PC-9 (cell line): ENCODE results near the gene ATP8A1. TPM values are rescaled to one million over a fixed set of nuclear protein-coding genes. Genes with fewer than 3 reads are reported as not detected.

ENCODE experiments used
- BruUV-seq: library from RNA; stranded (reverse); fragments of 400-500 nt; replicated peaks from 2 replicates; lab custom pipeline; 2021; lab: Mats Ljungman, UMichigan
- CTCF ChIA-PET: fragments of 300-600 bp; sonication (Branson Sonifier 250); formaldehyde crosslinking; loops from one replicate; lab custom pipeline; 2022; ENCODE audit warnings: antibody characterized with exemption; lab: Charles Lee
- POLR2A ChIA-PET: fragments of 300-600 bp; sonication (Branson Sonifier 250); formaldehyde crosslinking; loops from one replicate; lab custom pipeline; 2022; ENCODE audit warnings: antibody characterized with exemption; ENCODE audit not compliant: unreplicated experiment; lab: Charles Lee
- DNase-seq, 2 experiments: peaks; one replicate each; pipeline versions ENCODE4 v3.0.0 to v3.0.0-alpha.2; 2015 to 2022; ENCODE audit warnings: mixed read lengths in 1 of 2
- H2AFZ ChIP-seq: fragments of 200-600 bp; sonication (generic); 2 replicates; pipeline ENCODE4 v1.8.1; 2017; ENCODE audit warnings: antibody characterized with exemption
- H3F3A ChIP-seq: fragments of 200-600 bp; sonication (generic); 2 replicates; pipeline ENCODE4 v1.8.1; 2017; ENCODE audit warnings: antibody characterized with exemption, mild to moderate bottlenecking, low read depth; ENCODE audit not compliant: insufficient read depth
- H3K27ac ChIP-seq: fragments of 200-600 bp; sonication (generic); 2 replicates; pipeline ENCODE4 v1.6.1; 2016; ENCODE audit warnings: mixed run types
- H3K27me3 ChIP-seq: fragments of 200-600 bp; sonication (generic); 2 replicates; pipeline ENCODE4 v1.6.1; 2016; ENCODE audit warnings: low read depth, mixed run types; ENCODE audit not compliant: insufficient read depth
- H3K36me3 ChIP-seq: fragments of 200-600 bp; sonication (generic); 2 replicates; pipeline ENCODE4 v1.6.1; 2016; ENCODE audit warnings: low read depth, mixed run types
- H3K4me1 ChIP-seq: fragments of 200-600 bp; sonication (generic); replicated peaks from 2 replicates; pipeline ENCODE4 v1.6.1; 2016; ENCODE audit warnings: mixed run types; ENCODE audit not compliant: insufficient read depth
- H3K4me2 ChIP-seq: fragments of 200-600 bp; sonication (generic); 2 replicates; pipeline ENCODE4 v1.6.1; 2017; ENCODE audit warnings: mixed run types
- H3K4me3 ChIP-seq: fragments of 200-600 bp; sonication (generic); 2 replicates; pipeline ENCODE4 v1.6.1; 2016; ENCODE audit warnings: mixed run types
- H3K79me2 ChIP-seq: fragments of 200-600 bp; sonication (generic); 2 replicates; pipeline ENCODE4 v1.6.1; 2017; ENCODE audit warnings: low read depth, mixed run types
- H3K9me2 ChIP-seq: fragments of 200-600 bp; sonication (generic); 2 replicates; pipeline ENCODE4 v1.8.1; 2017; ENCODE audit warnings: mild to moderate bottlenecking; ENCODE audit not compliant: insufficient read depth
- H3K9me3 ChIP-seq: fragments of 200-600 bp; sonication (generic); 2 replicates; pipeline ENCODE4 v1.8.1; 2016; ENCODE audit warnings: low read depth; ENCODE audit not compliant: insufficient read depth
- H4K20me1 ChIP-seq: fragments of 200-600 bp; sonication (generic); 2 replicates; pipeline ENCODE4 v1.8.1; 2017; ENCODE audit not compliant: insufficient read depth
- EZH2 ChIP-seq: fragments of 200-600 bp; sonication (generic); IDR thresholded peaks from 2 replicates; pipeline ENCODE4 v1.8.0; 2017; ENCODE audit warnings: antibody characterized with exemption, low read depth
- intact Hi-C: fragments of 100-400 bp; cut with micrococcal nuclease; formaldehyde crosslinking; loops from one replicate; pipeline ENCODE4 v1.10.0; 2022; ENCODE audit not compliant: unreplicated experiment
- total RNA-seq: library from RNA; stranded (reverse); gene quantifications from 2 replicates; pipeline ENCODE4 v1.2.3, GENCODE V29; 2021
- TF ChIP-seq, protein P1 (sequence below): fragments of 200-600 bp; sonication (generic); conservative IDR thresholded peaks from 2 replicates; pipeline ENCODE4 v1.6.1; 2017; ENCODE audit warnings: mixed run types, antibody characterized with exemption, mild to moderate bottlenecking, moderate library complexity

The ATP8A1 gene
- total RNA-seq, 1 experiment from 2014 or later = not detected

DNA sequence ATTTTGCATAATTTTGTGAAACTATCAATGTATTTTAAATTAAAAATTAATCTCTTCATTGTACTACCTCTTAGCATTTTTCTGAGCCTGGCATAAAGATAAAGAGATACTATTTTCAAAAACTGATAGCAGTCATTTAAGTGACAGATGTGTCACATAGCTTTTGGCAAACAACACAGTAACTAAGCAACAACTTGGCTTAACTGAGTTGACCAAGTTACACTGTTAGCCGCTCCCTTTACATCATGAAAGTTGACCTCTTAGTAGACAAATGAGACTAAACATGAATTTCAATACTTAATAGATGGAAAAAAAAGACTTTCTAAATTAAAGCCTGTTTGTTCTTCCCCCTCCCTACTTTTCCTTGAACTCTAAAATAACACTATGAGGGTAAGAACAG, 62.0 kb downstream of the ATP8A1 start:
- H3K9me2 ChIP-seq = no peaks in the 10 kb centered on the region
- H3K4me2 ChIP-seq = no peak overlapping the region
- TF ChIP-seq EZH2 = no peak
- TF ChIP-seq, protein P1, sequence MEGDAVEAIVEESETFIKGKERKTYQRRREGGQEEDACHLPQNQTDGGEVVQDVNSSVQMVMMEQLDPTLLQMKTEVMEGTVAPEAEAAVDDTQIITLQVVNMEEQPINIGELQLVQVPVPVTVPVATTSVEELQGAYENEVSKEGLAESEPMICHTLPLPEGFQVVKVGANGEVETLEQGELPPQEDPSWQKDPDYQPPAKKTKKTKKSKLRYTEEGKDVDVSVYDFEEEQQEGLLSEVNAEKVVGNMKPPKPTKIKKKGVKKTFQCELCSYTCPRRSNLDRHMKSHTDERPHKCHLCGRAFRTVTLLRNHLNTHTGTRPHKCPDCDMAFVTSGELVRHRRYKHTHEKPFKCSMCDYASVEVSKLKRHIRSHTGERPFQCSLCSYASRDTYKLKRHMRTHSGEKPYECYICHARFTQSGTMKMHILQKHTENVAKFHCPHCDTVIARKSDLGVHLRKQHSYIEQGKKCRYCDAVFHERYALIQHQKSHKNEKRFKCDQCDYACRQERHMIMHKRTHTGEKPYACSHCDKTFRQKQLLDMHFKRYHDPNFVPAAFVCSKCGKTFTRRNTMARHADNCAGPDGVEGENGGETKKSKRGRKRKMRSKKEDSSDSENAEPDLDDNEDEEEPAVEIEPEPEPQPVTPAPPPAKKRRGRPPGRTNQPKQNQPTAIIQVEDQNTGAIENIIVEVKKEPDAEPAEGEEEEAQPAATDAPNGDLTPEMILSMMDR = no peak
- H2AFZ ChIP-seq = no peak overlapping the region
- H3F3A ChIP-seq = no peaks in the 10 kb centered on the region
- POLR2A ChIA-PET = no interaction called here
- CTCF ChIA-PET = no interaction called here
- H3K27ac ChIP-seq = no peak overlapping the region
- no peaks in the 10 kb centered on the region for H3K27me3 ChIP-seq
- no peak overlapping the region for H3K4me3 ChIP-seq
- intact Hi-C loops = no loop called here
- H3K36me3 ChIP-seq = no peaks in the 10 kb centered on the region
- no peaks in the 10 kb centered on the region for H4K20me1 ChIP-seq
- BruUV-seq = no TSS peak
- H3K4me1 ChIP-seq = no peaks in the 10 kb centered on the region
- H3K9me3 ChIP-seq = no peaks in the 10 kb centered on the region
- no peak for DNase-seq
- H3K79me2 ChIP-seq = no peaks in the 10 kb centered on the region

DNA sequence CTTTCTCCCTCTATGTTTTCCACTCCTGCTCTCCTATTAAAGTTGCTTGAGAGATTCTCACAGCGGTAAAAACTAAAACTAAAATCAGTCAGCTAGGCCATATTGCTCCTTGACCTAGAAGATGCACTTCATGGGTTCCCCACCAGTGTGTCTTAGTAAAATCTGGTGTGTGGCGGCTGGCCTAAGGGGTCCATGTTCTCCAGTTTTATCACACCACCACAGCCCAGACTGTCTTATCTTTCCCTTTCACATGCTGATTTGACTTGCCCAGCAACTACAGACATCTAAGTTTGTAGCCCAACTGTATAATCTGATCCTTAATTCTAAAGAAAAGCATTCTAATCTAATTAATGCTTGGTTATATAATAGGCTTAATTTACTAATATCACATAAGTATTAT, 68.0 kb downstream of the ATP8A1 start:
- no peak overlapping the region for H3K4me2 ChIP-seq
- ChIA-PET CTCF (interaction anchor here (0.6 kb wide), 1 partner anchor 483 kb away, joined by 5 read pairs; no protein-coding TSS in a partner anchor), POLR2A (no interaction called here)
- no peaks in the 10 kb centered on the region for H3K36me3 ChIP-seq
- no peak overlapping the region for H2AFZ ChIP-seq
- no peaks in the 10 kb centered on the region for H3K4me1 ChIP-seq
- no TSS peak for BruUV-seq
- DNase-seq = no peak
- no peaks in the 10 kb centered on the region for H4K20me1 ChIP-seq
- TF ChIP-seq EZH2 = no peak
- TF ChIP-seq, protein P1 = no peak
- H3K9me3 ChIP-seq = no peaks in the 10 kb centered on the region
- no peaks in the 10 kb centered on the region for H3K9me2 ChIP-seq
- H3K27ac ChIP-seq = no peak overlapping the region
- H3K27me3 ChIP-seq = peaks cover 6% of the 10 kb centered on the region; the same call in 1 of the 2 replicates
- intact Hi-C loops = no loop called here
- H3K4me3 ChIP-seq = no peak overlapping the region
- no peaks in the 10 kb centered on the region for H3K79me2 ChIP-seq
- no peaks in the 10 kb centered on the region for H3F3A ChIP-seq

DNA sequence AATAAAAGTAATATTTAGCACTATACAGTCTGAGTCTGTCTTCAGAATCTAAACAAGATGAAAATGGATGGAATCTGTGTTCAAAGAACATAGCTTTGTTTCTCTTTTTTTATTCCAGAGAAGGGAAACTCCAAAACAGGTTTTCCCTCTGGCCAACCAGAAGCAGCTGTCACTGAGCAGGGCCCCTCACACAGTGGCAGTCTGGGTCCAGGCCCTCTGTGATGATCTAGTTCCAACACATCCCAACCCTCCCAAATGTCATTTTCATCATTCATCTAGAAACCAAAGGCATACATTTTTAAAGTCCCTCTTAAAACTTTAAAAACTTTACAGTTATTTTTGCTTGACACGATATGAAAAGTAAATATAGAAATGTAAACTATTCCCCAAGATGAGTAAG, 70.1 kb downstream of the ATP8A1 start:
- TF ChIP-seq, protein P1 = no peak
- no peak for TF ChIP-seq EZH2
- POLR2A ChIA-PET = no interaction called here

More for the DNA sequence above, 70.1 kb downstream of the ATP8A1 start:
- Histone ChIP-seq H3K4me2 (no peak overlapping the region), H3F3A (no peaks in the 10 kb centered on the region), H3K4me1 (no peaks in the 10 kb centered on the region), H3K27ac (no peak overlapping the region), H3K79me2 (no peaks in the 10 kb centered on the region), H3K4me3 (no peak overlapping the region), H3K36me3 (no peaks in the 10 kb centered on the region), H3K27me3 (peaks cover 6% of the 10 kb centered on the region; the same call in 1 of the 2 replicates), H3K9me3 (no peaks in the 10 kb centered on the region), H2AFZ (no peak overlapping the region), H4K20me1 (no peaks in the 10 kb centered on the region), H3K9me2 (no peaks in the 10 kb centered on the region)
- BruUV-seq = no TSS peak
- no peak for DNase-seq
- intact Hi-C loops = no loop called here
- CTCF ChIA-PET = no interaction called here
